Activated CD8-positive, alpha-beta memory T cell treated with anti-CD3 and anti-CD28 coated beads for 48 hours (primary cell): ENCODE measurements around the gene CASR.
"Not testable (repeated sequence)": the region's sequence is repeated elsewhere in the genome, so short reads cannot be mapped to it uniquely, and the experiment has no call there.

Experiments
- DNase-seq, 3 experiments: peaks; one replicate each; pipeline ENCODE4 v3.0.0-alpha.2; 2020; ENCODE audit warnings: low read depth in 2 of 3, low spot score in 2 of 3

The CASR gene

GRCh38 chr3:122183521-122183892 is at the start of gene CASR:
CASR (plus strand) TSS chr3:122183668; CDS start chr3:122254190, 70,522 bp downstream.
- no peak for DNase-seq

- peak in 2 of 3 experiments; percentile 44 to 46 for DNase-seq
Observed at GRCh38 chr3:122146466-122146865, 37.0 kb upstream of the CASR start.

GRCh38 chr3:122148941-122149627 is 34.4 kb upstream of the CASR start:
- DNase-seq, result no peak

- DNase-seq, result no peak
Observed at GRCh38 chr3:122151480-122151879, 32.0 kb upstream of the CASR start.

GRCh38 chr3:122164983-122165382 is 18.5 kb upstream of the CASR start:
- DNase-seq, result not testable (repeated sequence)

GRCh38 chr3:122167630-122168029 is 15.8 kb upstream of the CASR start:
- DNase-seq, result no peak

- DNase-seq, result no peak
Observed at GRCh38 chr3:122168044-122168443, 15.4 kb upstream of the CASR start.

- no peak for DNase-seq
Observed at GRCh38 chr3:122169911-122170310, 13.6 kb upstream of the CASR start.

- DNase-seq, result not testable (repeated sequence)
Observed at GRCh38 chr3:122171361-122171760, 12.1 kb upstream of the CASR start.

GRCh38 chr3:122178711-122179110 is 4.8 kb upstream of the CASR start:
- DNase-seq, result no peak

- DNase-seq, result no peak
Observed at GRCh38 chr3:122183893-122184590, 574 bp downstream of the CASR start.

GRCh38 chr3:122184591-122184929 is 1.1 kb downstream of the CASR start:
- no peak for DNase-seq

- DNase-seq, result no peak
Observed at GRCh38 chr3:122186372-122186771, 2.9 kb downstream of the CASR start.

GRCh38 chr3:122188737-122189136 is 5.3 kb downstream of the CASR start:
- DNase-seq, result no peak

GRCh38 chr3:122189357-122189756 is 5.9 kb downstream of the CASR start:
- no peak for DNase-seq

- no peak for DNase-seq
Observed at GRCh38 chr3:122190525-122190924, 7.1 kb downstream of the CASR start.

- no peak for DNase-seq
Observed at GRCh38 chr3:122198966-122199365, 15.5 kb downstream of the CASR start.

- DNase-seq, result no peak
Observed at GRCh38 chr3:122199552-122199951, 16.1 kb downstream of the CASR start.

GRCh38 chr3:122200661-122201060 is 17.2 kb downstream of the CASR start:
- DNase-seq, result no peak

- not testable (repeated sequence) for DNase-seq
Observed at GRCh38 chr3:122201476-122201875, 18.0 kb downstream of the CASR start.

- no peak for DNase-seq
Observed at GRCh38 chr3:122208579-122208978, 25.1 kb downstream of the CASR start.

- DNase-seq, result no peak
Observed at GRCh38 chr3:122213650-122214049, 30.2 kb downstream of the CASR start.

- DNase-seq, result no peak
Observed at GRCh38 chr3:122214711-122215110, 31.2 kb downstream of the CASR start.
